Progenitor cell of endocrine pancreas (in vitro differentiated cells): ENCODE measurements around the gene FBXW8. TPM values are rescaled to one million over a fixed set of nuclear protein-coding genes. Genes with fewer than 3 reads are reported as not detected.
"Not testable (repeated sequence)": the region's sequence is repeated elsewhere in the genome, so short reads cannot be mapped to it uniquely, and the experiment has no call there.

Experiments used
- DNase-seq: peaks from one replicate; pipeline ENCODE4 v3.0.0; 2021; ENCODE audit warnings: low spot score; ENCODE audit not compliant: unreplicated experiment
- H3K27ac Mint-ChIP-seq: 2 replicates; pipeline ENCODE4 v1.8.0; 2021; ENCODE audit warnings: mild to moderate bottlenecking, moderate library complexity, mixed read lengths
- H3K27me3 Mint-ChIP-seq: 2 replicates; pipeline ENCODE4 v1.8.0; 2021; ENCODE audit warnings: mixed read lengths
- H3K36me3 Mint-ChIP-seq: 2 replicates; pipeline ENCODE4 v1.8.0; 2022; ENCODE audit warnings: mixed read lengths; ENCODE audit not compliant: insufficient read depth
- H3K4me1 Mint-ChIP-seq: 2 replicates; pipeline ENCODE4 v1.8.0; 2021; ENCODE audit warnings: low read depth, mixed read lengths
- H3K4me3 Mint-ChIP-seq: 2 replicates; pipeline ENCODE4 v1.8.0; 2021; ENCODE audit warnings: low read depth, mild to moderate bottlenecking, moderate library complexity, mixed read lengths
- H3K9me3 Mint-ChIP-seq: 2 replicates; pipeline ENCODE4 v1.8.0; 2021; ENCODE audit warnings: low read depth, mixed read lengths
- CTCF ChIP-seq: fragments of 200-600 bp; sonication (generic); IDR thresholded peaks from one replicate; pipeline ENCODE4 v1.5.0; 2021; ENCODE audit warnings: antibody characterized with exemption, mild to moderate bottlenecking; ENCODE audit not compliant: unreplicated experiment
- total RNA-seq: library from RNA; stranded (reverse); gene quantifications from 2 replicates; pipeline ENCODE4 v1.2.1, GENCODE V29; 2021

Gene FBXW8
- total RNA-seq, 1 donor from 2014 or later: 32.6 TPM

GRCh38 chr12:117052386-117053049 lies 141.8 kb downstream of the FBXW8 start:
- Mint-ChIP-seq H3K27me3 (peaks cover 38% of the 10 kb centered on the region), H3K4me1 (peaks cover 16% of the 10 kb centered on the region), H3K9me3 (no peaks in the 10 kb centered on the region), H3K36me3 (no peaks in the 10 kb centered on the region), H3K4me3 (no peak overlapping the region), H3K27ac (no peak overlapping the region)
- TF ChIP-seq CTCF: no peak
- no peak for DNase-seq

GRCh38 chr12:117053050-117053400 lies 142.3 kb downstream of the FBXW8 start:
- H3K9me3 Mint-ChIP-seq: no peaks in the 10 kb centered on the region
- no peak for TF ChIP-seq CTCF
- H3K4me1 Mint-ChIP-seq: peaks cover 14% of the 10 kb centered on the region
- H3K27me3 Mint-ChIP-seq: peaks cover 38% of the 10 kb centered on the region
- no peak overlapping the region for H3K27ac Mint-ChIP-seq
- no peaks in the 10 kb centered on the region for H3K36me3 Mint-ChIP-seq
- no peak for DNase-seq
- H3K4me3 Mint-ChIP-seq: no peak overlapping the region

- Mint-ChIP-seq H3K27ac (no peak overlapping the region), H3K36me3 (no peaks in the 10 kb centered on the region)
These were observed 142.9 kb downstream of the FBXW8 start for GRCh38 chr12:117053597-117054201.

GRCh38 chr12:117054279-117054678 lies 143.5 kb downstream of the FBXW8 start:
- Mint-ChIP-seq H3K27me3 (peaks cover 38% of the 10 kb centered on the region), H3K36me3 (no peaks in the 10 kb centered on the region), H3K27ac (no peak overlapping the region), H3K4me1 (peaks cover 10% of the 10 kb centered on the region), H3K9me3 (no peaks in the 10 kb centered on the region), H3K4me3 (no peak overlapping the region)
- no peak for TF ChIP-seq CTCF
- no peak for DNase-seq

More at GRCh38 chr12:117053597-117054201, 142.9 kb downstream of the FBXW8 start:
- peaks cover 38% of the 10 kb centered on the region for H3K27me3 Mint-ChIP-seq
- peaks cover 10% of the 10 kb centered on the region for H3K4me1 Mint-ChIP-seq
- no peaks in the 10 kb centered on the region for H3K9me3 Mint-ChIP-seq
- no peak for TF ChIP-seq CTCF
- H3K4me3 Mint-ChIP-seq: no peak overlapping the region
- no peak for DNase-seq

- not testable (repeated sequence) for H3K9me3 Mint-ChIP-seq, H3K27ac Mint-ChIP-seq, H3K36me3 Mint-ChIP-seq, DNase-seq, H3K4me3 Mint-ChIP-seq
- Mint-ChIP-seq H3K27me3 (peaks cover 26% of the 10 kb centered on the region), H3K4me1 (peaks cover 21% of the 10 kb centered on the region)
These were observed 146.9 kb downstream of the FBXW8 start for GRCh38 chr12:117057626-117058025.

GRCh38 chr12:117058442-117059072 lies 147.8 kb downstream of the FBXW8 start:
- Mint-ChIP-seq H3K27ac (no peak overlapping the region), H3K9me3 (no peaks in the 10 kb centered on the region), H3K27me3 (peaks cover 19% of the 10 kb centered on the region), H3K4me3 (no peak overlapping the region), H3K36me3 (no peaks in the 10 kb centered on the region), H3K4me1 (peaks cover 21% of the 10 kb centered on the region)
- DNase-seq: no peak
- TF ChIP-seq CTCF: no peak
